GM12878 (cell line): Measurements from ENCODE around the gene CCDC12. TPM values are rescaled to one million over a fixed set of nuclear protein-coding genes. Genes with fewer than 3 reads are reported as not detected.

Experiments
- ATAC-seq: fragments of 200-7000 bp; cut with Tn5 transposase; 3 replicates; pipeline ENCODE4 v1.9.1; 2020; ENCODE audit warnings: mild to moderate bottlenecking, moderate library complexity
- BruUV-seq: library from RNA; stranded (reverse); fragments of 400-500 nt; replicated peaks from 2 replicates; lab custom pipeline; 2021; lab: Mats Ljungman, UMichigan
- CTCF ChIA-PET: fragments of 300-600 bp; sonication (Branson Sonifier 250); formaldehyde crosslinking; extraction: SDS; loops from one replicate; lab custom pipeline; 2021; ENCODE audit warnings: inconsistent platforms; lab: Yijun Ruan, JAX
- POLR2A ChIA-PET: fragments of 350-600 bp; formaldehyde crosslinking; extraction: SDS; loops from one replicate; lab custom pipeline; 2021; ENCODE audit warnings: inconsistent platforms; lab: Charles Lee
- RAD21 ChIA-PET: fragments of 300-600 bp; sonication (Branson Sonifier 250); formaldehyde crosslinking; loops from one replicate; lab custom pipeline; 2023; ENCODE audit warnings: antibody characterized with exemption; ENCODE audit not compliant: unreplicated experiment; lab: Charles Lee
- SMC1A ChIA-PET: fragments of 300-600 bp; sonication (Branson Sonifier 250); formaldehyde crosslinking; loops from one replicate; lab custom pipeline; 2023; ENCODE audit not compliant: unreplicated experiment, uncharacterized antibody; lab: Charles Lee
- DNase-seq: peaks from one replicate; pipeline ENCODE4 v3.0.0-alpha.2; 2011; ENCODE audit warnings: low read depth, low spot score
- FAIRE-seq: peaks from 3 replicates; lab custom pipeline; 2011; peaks lifted over from hg19 to GRCh38; lab: Jason Lieb, UNC
- H2AFZ ChIP-seq: 2 replicates; pipeline ENCODE4 v1.6.0; 2011; ENCODE audit warnings: low read depth, low read length, control low read depth; ENCODE audit not compliant: control insufficient read depth
- H3K27ac ChIP-seq: 2 replicates; pipeline ENCODE4 v1.5.1; 2011; ENCODE audit warnings: control low read depth; ENCODE audit not compliant: control insufficient read depth, insufficient read depth
- H3K27me3 ChIP-seq, 2 experiments: replicated peaks in 1 of 2; 2 replicates each; pipeline versions ENCODE4 v1.6.0 to v1.6.1; 2011; ENCODE audit warnings: low read length in 1 of 2; ENCODE audit not compliant: control insufficient read depth in 2 of 2, insufficient read depth in 2 of 2
- H3K36me3 ChIP-seq, 2 experiments: 2 replicates each; pipeline ENCODE4 v1.5.1; 2011; ENCODE audit warnings: low read length in 1 of 2; ENCODE audit not compliant: control insufficient read depth in 2 of 2, insufficient read depth in 2 of 2
- H3K4me1 ChIP-seq: 2 replicates; pipeline ENCODE4 v1.6.1; 2011; ENCODE audit warnings: mild to moderate bottlenecking, low read length, moderate library complexity, mixed read lengths; ENCODE audit not compliant: control insufficient read depth, insufficient read depth
- H3K4me2 ChIP-seq: 2 replicates; pipeline ENCODE4 v1.6.0; 2011; ENCODE audit warnings: control low read depth; ENCODE audit not compliant: control insufficient read depth, insufficient read depth
- H3K4me3 ChIP-seq: fragments of 200-600 bp; sonication (generic); 2 replicates; pipeline ENCODE4 v1.5.1; 2016
- H3K79me2 ChIP-seq: 2 replicates; pipeline ENCODE4 v1.6.0; 2011; ENCODE audit warnings: low read length; ENCODE audit not compliant: control insufficient read depth, insufficient read depth
- H3K9ac ChIP-seq: 2 replicates; pipeline ENCODE4 v1.8.0; 2011; ENCODE audit warnings: low read length, control low read depth, mixed read lengths; ENCODE audit not compliant: control insufficient read depth, insufficient read depth
- H3K9me3 ChIP-seq: replicated peaks from 3 replicates; pipeline ENCODE4 v1.5.1; 2011; ENCODE audit warnings: mild to moderate bottlenecking, low read length; ENCODE audit not compliant: control insufficient read depth, insufficient read depth
- H4K20me1 ChIP-seq: 2 replicates; pipeline ENCODE4 v1.6.0; 2011; ENCODE audit not compliant: control insufficient read depth, insufficient read depth
- ATF7 ChIP-seq: fragments of 450-650 bp; IDR thresholded peaks from 2 replicates; pipeline ENCODE4 v1.6.1; 2016; ENCODE audit warnings: low read depth, mild to moderate bottlenecking
- CHD1 ChIP-seq: IDR thresholded peaks from 2 replicates; pipeline ENCODE4 v1.6.1; 2012; ENCODE audit warnings: low read depth, low read length, improper control_type of control experiment
- EP300 ChIP-seq, 2 experiments: fragments of 150-350 bp in 1 of 2; IDR thresholded peaks; 2 replicates each; pipeline ENCODE4 v1.6.1; 2011 to 2012; ENCODE audit warnings: low read depth in 2 of 2, low read length in 2 of 2, borderline replicate concordance in 1 of 2, improper control_type of control experiment in 1 of 2, inconsistent platforms in 1 of 2; ENCODE audit not compliant: control insufficient read depth in 1 of 2
- ETV6 ChIP-seq, 2 experiments: fragments of 450-650 bp in 1 of 2; IDR thresholded peaks in 1 of 2; conservative IDR thresholded peaks in 1 of 2; 2 replicates each; pipeline ENCODE4 v1.6.1; 2014; ENCODE audit warnings: antibody characterized with exemption in 1 of 2, borderline replicate concordance in 1 of 2, low read depth in 1 of 2, mild to moderate bottlenecking in 1 of 2, moderate library complexity in 1 of 2
- FOS ChIP-seq: IDR thresholded peaks from 3 replicates; pipeline ENCODE4 v1.6.1; 2011; ENCODE audit warnings: borderline replicate concordance; ENCODE audit not compliant: insufficient read length; ENCODE audit errors: extremely low read depth
- HCFC1 ChIP-seq: fragments of 150-350 bp; IDR thresholded peaks from 2 replicates; pipeline ENCODE4 v1.6.1; 2014; ENCODE audit warnings: low read length
- RBBP5 ChIP-seq: fragments of 200-600 bp; sonication (generic); conservative IDR thresholded peaks from 2 replicates; pipeline ENCODE4 v1.6.1; 2016
- RCOR1 ChIP-seq: conservative IDR thresholded peaks from 2 replicates; pipeline ENCODE4 v1.6.1; 2012; ENCODE audit warnings: low read depth, low read length, improper control_type of control experiment
- ZBED1 ChIP-seq: IDR thresholded peaks from 2 replicates; pipeline ENCODE4 v1.6.1; 2016; ENCODE audit warnings: borderline replicate concordance
- ZNF217 ChIP-seq: fragments of 450-650 bp; IDR thresholded peaks from 2 replicates; pipeline ENCODE4 v1.6.1; 2017; ENCODE audit warnings: antibody characterized with exemption, mild to moderate bottlenecking
- ZNF622 ChIP-seq: fragments of 450-650 bp; IDR thresholded peaks from 2 replicates; pipeline ENCODE4 v1.6.1; 2017; ENCODE audit warnings: mild to moderate bottlenecking, inconsistent platforms
- ZSCAN29 ChIP-seq: fragments of 450-650 bp; IDR thresholded peaks from 2 replicates; pipeline ENCODE4 v1.6.1; 2017; ENCODE audit warnings: mild to moderate bottlenecking, moderate library complexity
- whole genome bisulfite sequencing: methylation state at CpG from one replicate; pipeline ENCODE4 v1.1.6; 2016; ENCODE audit warnings: low lambda C conversion rate; ENCODE audit not compliant: insufficient replicate concordance, insufficient coverage; ENCODE audit errors: missing lambda C conversion rate; 5-methylcytosine and 5-hydroxymethylcytosine counted together
- in situ Hi-C: fragments of 300-500 bp; cut with MboI; formaldehyde crosslinking; loops from 9 replicates; pipeline ENCODE4 v1.14.3; 2018; ENCODE audit warnings: mixed read lengths
- intact Hi-C: fragments of 100-400 bp; cut with micrococcal nuclease; formaldehyde crosslinking; loops from one replicate; pipeline ENCODE4 v1.14.2; 2022; ENCODE audit not compliant: unreplicated experiment
- polyA plus RNA-seq, 11 experiments: library from polyadenylated mRNA; depleted of rRNA in 4 of 11; unstranded in 6 of 11; stranded (reverse) in 5 of 11; fragments of >200 nt; fragmentation: Nextera tagmentation in 4 of 11; fragmentation: Illumina TruSeq in 1 of 11; extraction: Ambion mirVana in 4 of 11; extraction: Trizol in 1 of 11; gene quantifications; 1 replicate in 1 of 11; 2 replicates in 10 of 11; pipeline versions ENCODE4 v1.2.1 to v1.2.3, GENCODE V29; 2011 to 2016; ENCODE audit warnings: inconsistent platforms in 2 of 11, missing spikeins in 2 of 11, low read depth in 1 of 11
- total RNA-seq, 4 experiments: library from RNA; depleted of rRNA in 3 of 4; stranded (reverse); fragments of >200 nt in 3 of 4; fragmentation: Illumina TruSeq in 1 of 4; extraction: Trizol in 1 of 4; gene quantifications; 2 replicates each; pipeline versions ENCODE4 v1.2.1 to v1.2.3, GENCODE V29; 2013 to 2021
- TF ChIP-seq, protein P1 (sequence below): IDR thresholded peaks from 2 replicates; pipeline ENCODE4 v1.6.1; 2012; ENCODE audit warnings: low read length, inconsistent platforms
- TF ChIP-seq, protein P2 (sequence below): fragments of 150-350 bp; IDR thresholded peaks from 2 replicates; pipeline ENCODE4 v1.6.1; 2016; ENCODE audit warnings: low read depth, low read length
- TF ChIP-seq, protein P3 (sequence below): fragments of 450-650 bp; IDR thresholded peaks from 2 replicates; pipeline ENCODE4 v1.6.1; 2016; ENCODE audit warnings: mild to moderate bottlenecking
- TF ChIP-seq, protein P4 (sequence below): IDR thresholded peaks from 2 replicates; pipeline ENCODE4 v1.6.1; 2011; ENCODE audit warnings: borderline replicate concordance, low read depth, mild to moderate bottlenecking, moderate library complexity, mixed read lengths, low read length; ENCODE audit not compliant: insufficient read depth; ENCODE audit errors: extremely low read length

Gene CCDC12
- total and polyA plus RNA-seq, 10 of the 15 experiments (the other 5 are each of a cell fraction or from before 2014, with no cell fraction given), result 9.2 to 91.4 (median 61.3) TPM

DNA sequence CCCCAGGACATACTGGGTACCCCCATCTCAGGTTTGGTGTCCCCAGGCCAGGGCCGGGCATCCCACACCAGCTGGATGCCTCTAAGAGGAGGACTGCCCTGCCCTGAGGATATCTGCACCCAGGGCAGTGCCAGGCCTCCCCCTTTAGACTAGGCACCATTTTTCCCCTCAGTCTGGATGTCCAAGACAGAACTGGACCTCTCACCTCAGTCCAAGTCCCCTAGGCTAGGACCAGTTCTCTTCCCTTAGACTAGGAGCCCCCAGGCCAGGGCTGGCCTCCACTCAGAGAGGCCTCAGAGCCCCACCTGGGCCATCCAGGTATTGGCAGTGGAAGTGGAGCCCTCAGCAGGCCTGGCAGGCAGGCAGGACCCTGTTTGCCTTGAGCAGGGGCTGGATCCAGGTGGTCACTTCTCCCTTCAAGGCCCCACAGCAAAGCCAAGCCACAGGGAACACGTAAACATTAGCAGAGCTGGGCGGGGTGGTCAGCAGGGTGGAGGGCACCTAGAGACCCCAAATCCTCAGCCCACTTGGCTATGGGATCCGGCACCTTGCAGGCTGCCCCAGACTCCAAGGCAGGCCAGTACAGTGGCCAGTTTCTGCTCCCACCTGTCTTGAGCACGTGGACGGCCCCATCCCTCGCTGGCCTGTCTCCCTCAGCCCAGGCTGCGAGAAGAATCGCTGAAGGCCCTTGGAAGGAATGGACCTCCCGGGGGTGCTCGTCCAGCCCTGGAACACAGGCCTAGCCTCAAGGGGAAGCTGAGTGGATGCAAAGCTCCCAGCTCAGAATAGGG is 70.7 kb downstream of the CCDC12 start:
- no peak overlapping the region for H3K9ac ChIP-seq
- no TSS peak for BruUV-seq
- no peaks in the 10 kb centered on the region for H3K27me3 ChIP-seq
- no peaks in the 10 kb centered on the region for H4K20me1 ChIP-seq
- H3K4me2 ChIP-seq, result no peak overlapping the region
- ChIA-PET RAD21 (no interaction called here), CTCF (interaction anchor here (1.4 kb wide), 1 partner anchor 10 kb away, joined by 3 read pairs; no protein-coding TSS in a partner anchor), POLR2A (interaction anchor here (0.6 kb wide), 1 partner anchor 79 kb away, joined by 7 read pairs; no protein-coding TSS in a partner anchor), SMC1A (no interaction called here)
- DNase-seq (no peak), ATAC-seq (no peak), FAIRE-seq (no peak)
- no peak for TF ChIP-seq EP300 (IDR thresholded peaks at IDR 0.05; ENCODE audit: borderline replicate concordance in 1 of 2, control insufficient read depth in 1 of 2, low read depth in 2 of 2, low read length in 2 of 2)
- no peak for TF ChIP-seq ETV6 (conservative IDR thresholded peaks at IDR 0.05 in 1 of 2, IDR thresholded peaks at IDR 0.05 in 1 of 2; ENCODE audit: borderline replicate concordance in 1 of 2, low read depth in 1 of 2)
- no peak for TF ChIP-seq RBBP5
- TF ChIP-seq ATF7, result no peak
- no peak for TF ChIP-seq HCFC1
- TF ChIP-seq, protein P1, sequence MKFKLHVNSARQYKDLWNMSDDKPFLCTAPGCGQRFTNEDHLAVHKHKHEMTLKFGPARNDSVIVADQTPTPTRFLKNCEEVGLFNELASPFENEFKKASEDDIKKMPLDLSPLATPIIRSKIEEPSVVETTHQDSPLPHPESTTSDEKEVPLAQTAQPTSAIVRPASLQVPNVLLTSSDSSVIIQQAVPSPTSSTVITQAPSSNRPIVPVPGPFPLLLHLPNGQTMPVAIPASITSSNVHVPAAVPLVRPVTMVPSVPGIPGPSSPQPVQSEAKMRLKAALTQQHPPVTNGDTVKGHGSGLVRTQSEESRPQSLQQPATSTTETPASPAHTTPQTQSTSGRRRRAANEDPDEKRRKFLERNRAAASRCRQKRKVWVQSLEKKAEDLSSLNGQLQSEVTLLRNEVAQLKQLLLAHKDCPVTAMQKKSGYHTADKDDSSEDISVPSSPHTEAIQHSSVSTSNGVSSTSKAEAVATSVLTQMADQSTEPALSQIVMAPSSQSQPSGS, result no peak
- TF ChIP-seq ZNF217, result no peak
- no peak for TF ChIP-seq FOS
- TF ChIP-seq, protein P2, sequence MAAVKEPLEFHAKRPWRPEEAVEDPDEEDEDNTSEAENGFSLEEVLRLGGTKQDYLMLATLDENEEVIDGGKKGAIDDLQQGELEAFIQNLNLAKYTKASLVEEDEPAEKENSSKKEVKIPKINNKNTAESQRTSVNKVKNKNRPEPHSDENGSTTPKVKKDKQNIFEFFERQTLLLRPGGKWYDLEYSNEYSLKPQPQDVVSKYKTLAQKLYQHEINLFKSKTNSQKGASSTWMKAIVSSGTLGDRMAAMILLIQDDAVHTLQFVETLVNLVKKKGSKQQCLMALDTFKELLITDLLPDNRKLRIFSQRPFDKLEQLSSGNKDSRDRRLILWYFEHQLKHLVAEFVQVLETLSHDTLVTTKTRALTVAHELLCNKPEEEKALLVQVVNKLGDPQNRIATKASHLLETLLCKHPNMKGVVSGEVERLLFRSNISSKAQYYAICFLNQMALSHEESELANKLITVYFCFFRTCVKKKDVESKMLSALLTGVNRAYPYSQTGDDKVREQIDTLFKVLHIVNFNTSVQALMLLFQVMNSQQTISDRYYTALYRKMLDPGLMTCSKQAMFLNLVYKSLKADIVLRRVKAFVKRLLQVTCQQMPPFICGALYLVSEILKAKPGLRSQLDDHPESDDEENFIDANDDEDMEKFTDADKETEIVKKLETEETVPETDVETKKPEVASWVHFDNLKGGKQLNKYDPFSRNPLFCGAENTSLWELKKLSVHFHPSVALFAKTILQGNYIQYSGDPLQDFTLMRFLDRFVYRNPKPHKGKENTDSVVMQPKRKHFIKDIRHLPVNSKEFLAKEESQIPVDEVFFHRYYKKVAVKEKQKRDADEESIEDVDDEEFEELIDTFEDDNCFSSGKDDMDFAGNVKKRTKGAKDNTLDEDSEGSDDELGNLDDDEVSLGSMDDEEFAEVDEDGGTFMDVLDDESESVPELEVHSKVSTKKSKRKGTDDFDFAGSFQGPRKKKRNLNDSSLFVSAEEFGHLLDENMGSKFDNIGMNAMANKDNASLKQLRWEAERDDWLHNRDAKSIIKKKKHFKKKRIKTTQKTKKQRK, result no peak
- TF ChIP-seq ZSCAN29, result no peak
- no peak for TF ChIP-seq CHD1
- TF ChIP-seq ZNF622, result no peak
- no peak for TF ChIP-seq ZBED1
- TF ChIP-seq RCOR1, result no peak
- TF ChIP-seq, protein P3, sequence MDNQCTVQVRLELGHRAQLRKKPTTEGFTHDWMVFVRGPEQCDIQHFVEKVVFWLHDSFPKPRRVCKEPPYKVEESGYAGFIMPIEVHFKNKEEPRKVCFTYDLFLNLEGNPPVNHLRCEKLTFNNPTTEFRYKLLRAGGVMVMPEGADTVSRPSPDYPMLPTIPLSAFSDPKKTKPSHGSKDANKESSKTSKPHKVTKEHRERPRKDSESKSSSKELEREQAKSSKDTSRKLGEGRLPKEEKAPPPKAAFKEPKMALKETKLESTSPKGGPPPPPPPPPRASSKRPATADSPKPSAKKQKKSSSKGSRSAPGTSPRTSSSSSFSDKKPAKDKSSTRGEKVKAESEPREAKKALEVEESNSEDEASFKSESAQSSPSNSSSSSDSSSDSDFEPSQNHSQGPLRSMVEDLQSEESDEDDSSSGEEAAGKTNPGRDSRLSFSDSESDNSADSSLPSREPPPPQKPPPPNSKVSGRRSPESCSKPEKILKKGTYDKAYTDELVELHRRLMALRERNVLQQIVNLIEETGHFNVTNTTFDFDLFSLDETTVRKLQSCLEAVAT, result no peak
- TF ChIP-seq, protein P4, sequence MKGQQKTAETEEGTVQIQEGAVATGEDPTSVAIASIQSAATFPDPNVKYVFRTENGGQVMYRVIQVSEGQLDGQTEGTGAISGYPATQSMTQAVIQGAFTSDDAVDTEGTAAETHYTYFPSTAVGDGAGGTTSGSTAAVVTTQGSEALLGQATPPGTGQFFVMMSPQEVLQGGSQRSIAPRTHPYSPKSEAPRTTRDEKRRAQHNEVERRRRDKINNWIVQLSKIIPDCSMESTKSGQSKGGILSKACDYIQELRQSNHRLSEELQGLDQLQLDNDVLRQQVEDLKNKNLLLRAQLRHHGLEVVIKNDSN, result no peak
- in situ Hi-C loops, result no loop called here
- no peaks in the 10 kb centered on the region for H3K79me2 ChIP-seq
- H3K36me3 ChIP-seq, result no peaks in the 10 kb centered on the region
- H3K9me3 ChIP-seq, result no peaks in the 10 kb centered on the region
- H3K4me3 ChIP-seq, result no peak overlapping the region
- no peak overlapping the region for H3K27ac ChIP-seq
- peaks cover 5% of the 10 kb centered on the region for H3K4me1 ChIP-seq
- WGBS, result 42% methylated on average over 11 of the region's 11 CpGs
- intact Hi-C loops, result no loop called here
- H2AFZ ChIP-seq, result no peak overlapping the region
